SU-DHL-6 (cell line): ENCODE results near the gene FBXL13.

ENCODE experiments used
- H2AFZ ChIP-seq: fragments of 200-600 bp; sonication (generic); 2 replicates; pipeline ENCODE4 v1.6.1; 2014; ENCODE audit warnings: low read depth, mild to moderate bottlenecking, moderate library complexity, mixed read lengths, antibody characterized with exemption, low read length; ENCODE audit not compliant: severe bottlenecking
- H3F3A ChIP-seq: fragments of 200-600 bp; shearing (Covaris generic); 2 replicates; pipeline ENCODE4 v1.6.0; 2016; ENCODE audit warnings: antibody characterized with exemption, mild to moderate bottlenecking; ENCODE audit not compliant: insufficient read depth
- H3K27ac ChIP-seq: fragments of 200-600 bp; sonication (generic); 2 replicates; pipeline ENCODE4 v1.5.1; 2016; ENCODE audit warnings: low read depth, mild to moderate bottlenecking, low read length, moderate library complexity, mixed read lengths
- H3K27me3 ChIP-seq: fragments of 200-600 bp; sonication (generic), shearing (Covaris generic); 2 replicates; pipeline ENCODE4 v1.6.0; 2014; ENCODE audit warnings: mild to moderate bottlenecking, low read length
- H3K36me3 ChIP-seq: fragments of 200-600 bp; sonication (generic); 2 replicates; pipeline ENCODE4 v1.6.1; 2014; ENCODE audit warnings: mild to moderate bottlenecking, low read length, mixed read lengths
- H3K4me2 ChIP-seq: fragments of 300-600, 200-600 bp; shearing (Covaris generic), sonication (generic); 2 replicates; pipeline ENCODE4 v1.6.0; 2014; ENCODE audit warnings: low read length, low read depth, mild to moderate bottlenecking; ENCODE audit not compliant: poor library complexity, severe bottlenecking
- H3K4me3 ChIP-seq: fragments of 200-600 bp; sonication (generic); 2 replicates; pipeline ENCODE4 v1.5.1; 2014; ENCODE audit warnings: antibody characterized with exemption, low read length, mild to moderate bottlenecking, mixed read lengths; ENCODE audit not compliant: insufficient read depth, poor library complexity, severe bottlenecking
- H3K79me2 ChIP-seq: fragments of 200-600 bp; sonication (generic); 2 replicates; pipeline ENCODE4 v1.6.1; 2014; ENCODE audit warnings: mild to moderate bottlenecking, low read length, moderate library complexity; ENCODE audit not compliant: insufficient read depth
- H3K9ac ChIP-seq: fragments of 200-600 bp; sonication (generic); 2 replicates; pipeline ENCODE4 v1.7.0; 2014; ENCODE audit warnings: mild to moderate bottlenecking, low read length
- H3K9me2 ChIP-seq: fragments of 200-600 bp; sonication (generic); replicated peaks from 2 replicates; pipeline ENCODE4 v1.6.1; 2014; ENCODE audit warnings: low read length; ENCODE audit not compliant: insufficient read depth
- H3K9me3 ChIP-seq: fragments of 200-600 bp; sonication (generic); 2 replicates; pipeline ENCODE4 v1.6.1; 2014; ENCODE audit warnings: low read length, mixed read lengths; ENCODE audit not compliant: insufficient read depth
- H4K20me1 ChIP-seq: fragments of 200-600 bp; sonication (generic); 2 replicates; pipeline ENCODE4 v1.6.1; 2014; ENCODE audit warnings: low read depth, mild to moderate bottlenecking, antibody characterized with exemption, low read length, moderate library complexity, mixed read lengths
- EZH2phosphoT487 ChIP-seq: fragments of 200-600 bp; sonication (generic), shearing (Covaris generic); conservative IDR thresholded peaks from 2 replicates; pipeline ENCODE4 v1.6.1; 2018; ENCODE audit warnings: mild to moderate bottlenecking, antibody characterized with exemption, low read length, moderate library complexity, mixed read lengths
- TF ChIP-seq, protein P1 (sequence below): fragments of 200-600 bp; sonication (generic); IDR thresholded peaks from one replicate; pipeline ENCODE4 v1.5.1; 2017; ENCODE audit warnings: antibody characterized with exemption, mild to moderate bottlenecking, low read length, moderate library complexity; ENCODE audit not compliant: insufficient read depth, poor library complexity, severe bottlenecking

The FBXL13 gene

DNA sequence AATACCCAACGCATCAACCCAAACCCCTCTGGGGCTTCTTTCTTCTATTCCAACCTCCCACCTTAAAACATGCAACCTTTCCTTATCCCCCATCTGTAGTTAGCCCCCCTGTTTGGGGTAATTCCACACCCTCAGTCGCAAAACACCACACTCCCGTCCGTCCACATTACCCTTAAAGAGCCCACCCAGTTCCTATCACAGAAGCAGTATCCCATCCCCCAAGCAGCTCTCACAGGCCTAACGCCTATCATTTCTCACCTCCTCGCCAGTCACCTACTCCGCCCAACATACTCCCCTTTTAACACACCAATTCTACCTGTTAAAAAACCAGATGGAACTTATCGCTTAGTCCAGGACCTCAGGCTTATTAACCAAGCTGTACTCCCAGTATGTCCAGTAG, 98.1 kb downstream of the FBXL13 start:
- no peak for TF ChIP-seq EZH2phosphoT487
- TF ChIP-seq, protein P1, sequence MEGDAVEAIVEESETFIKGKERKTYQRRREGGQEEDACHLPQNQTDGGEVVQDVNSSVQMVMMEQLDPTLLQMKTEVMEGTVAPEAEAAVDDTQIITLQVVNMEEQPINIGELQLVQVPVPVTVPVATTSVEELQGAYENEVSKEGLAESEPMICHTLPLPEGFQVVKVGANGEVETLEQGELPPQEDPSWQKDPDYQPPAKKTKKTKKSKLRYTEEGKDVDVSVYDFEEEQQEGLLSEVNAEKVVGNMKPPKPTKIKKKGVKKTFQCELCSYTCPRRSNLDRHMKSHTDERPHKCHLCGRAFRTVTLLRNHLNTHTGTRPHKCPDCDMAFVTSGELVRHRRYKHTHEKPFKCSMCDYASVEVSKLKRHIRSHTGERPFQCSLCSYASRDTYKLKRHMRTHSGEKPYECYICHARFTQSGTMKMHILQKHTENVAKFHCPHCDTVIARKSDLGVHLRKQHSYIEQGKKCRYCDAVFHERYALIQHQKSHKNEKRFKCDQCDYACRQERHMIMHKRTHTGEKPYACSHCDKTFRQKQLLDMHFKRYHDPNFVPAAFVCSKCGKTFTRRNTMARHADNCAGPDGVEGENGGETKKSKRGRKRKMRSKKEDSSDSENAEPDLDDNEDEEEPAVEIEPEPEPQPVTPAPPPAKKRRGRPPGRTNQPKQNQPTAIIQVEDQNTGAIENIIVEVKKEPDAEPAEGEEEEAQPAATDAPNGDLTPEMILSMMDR = no peak
- no peak overlapping the region for H3K4me2 ChIP-seq
- no peaks in the 10 kb centered on the region for H3F3A ChIP-seq
- no peaks in the 10 kb centered on the region for H3K27me3 ChIP-seq
- H3K27ac ChIP-seq = no peak overlapping the region
- H3K9me2 ChIP-seq = no peaks in the 10 kb centered on the region
- H3K4me3 ChIP-seq = no peak overlapping the region
- H2AFZ ChIP-seq = no peak overlapping the region
- no peaks in the 10 kb centered on the region for H4K20me1 ChIP-seq
- no peaks in the 10 kb centered on the region for H3K79me2 ChIP-seq
- no peaks in the 10 kb centered on the region for H3K9me3 ChIP-seq
- no peak overlapping the region for H3K9ac ChIP-seq
- no peaks in the 10 kb centered on the region for H3K36me3 ChIP-seq

DNA sequence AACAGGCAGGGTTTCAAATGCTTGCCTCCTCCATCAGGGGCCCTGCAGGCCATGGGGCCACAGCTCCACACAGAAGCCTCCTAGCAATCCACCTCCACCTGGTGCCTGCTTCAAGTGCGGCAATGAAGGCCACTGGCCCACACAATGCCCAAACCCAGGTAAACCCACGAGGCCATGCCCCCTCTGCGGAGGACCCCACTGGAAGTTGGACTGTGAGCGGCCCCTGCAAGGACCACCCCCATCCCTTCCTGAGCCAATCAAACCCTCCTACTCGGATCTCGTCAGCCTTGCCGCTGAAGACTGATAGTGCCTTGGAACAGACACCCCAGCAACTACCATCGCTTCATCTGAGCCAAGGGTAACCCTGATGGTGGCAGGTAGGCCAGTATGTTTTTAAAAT, 98.7 kb downstream of the FBXL13 start:
- TF ChIP-seq, protein P1 = no peak
- no peak for TF ChIP-seq EZH2phosphoT487
- H3K4me2 ChIP-seq = no peak overlapping the region
- no peak overlapping the region for H3K4me3 ChIP-seq
- no peaks in the 10 kb centered on the region for H3K27me3 ChIP-seq
- no peak overlapping the region for H2AFZ ChIP-seq
- H3K36me3 ChIP-seq = no peaks in the 10 kb centered on the region
- H3K9me2 ChIP-seq = no peaks in the 10 kb centered on the region
- no peak overlapping the region for H3K27ac ChIP-seq
- no peaks in the 10 kb centered on the region for H3K9me3 ChIP-seq
- H3F3A ChIP-seq = no peaks in the 10 kb centered on the region
- H3K79me2 ChIP-seq = no peaks in the 10 kb centered on the region
- no peaks in the 10 kb centered on the region for H4K20me1 ChIP-seq
- no peak overlapping the region for H3K9ac ChIP-seq

DNA sequence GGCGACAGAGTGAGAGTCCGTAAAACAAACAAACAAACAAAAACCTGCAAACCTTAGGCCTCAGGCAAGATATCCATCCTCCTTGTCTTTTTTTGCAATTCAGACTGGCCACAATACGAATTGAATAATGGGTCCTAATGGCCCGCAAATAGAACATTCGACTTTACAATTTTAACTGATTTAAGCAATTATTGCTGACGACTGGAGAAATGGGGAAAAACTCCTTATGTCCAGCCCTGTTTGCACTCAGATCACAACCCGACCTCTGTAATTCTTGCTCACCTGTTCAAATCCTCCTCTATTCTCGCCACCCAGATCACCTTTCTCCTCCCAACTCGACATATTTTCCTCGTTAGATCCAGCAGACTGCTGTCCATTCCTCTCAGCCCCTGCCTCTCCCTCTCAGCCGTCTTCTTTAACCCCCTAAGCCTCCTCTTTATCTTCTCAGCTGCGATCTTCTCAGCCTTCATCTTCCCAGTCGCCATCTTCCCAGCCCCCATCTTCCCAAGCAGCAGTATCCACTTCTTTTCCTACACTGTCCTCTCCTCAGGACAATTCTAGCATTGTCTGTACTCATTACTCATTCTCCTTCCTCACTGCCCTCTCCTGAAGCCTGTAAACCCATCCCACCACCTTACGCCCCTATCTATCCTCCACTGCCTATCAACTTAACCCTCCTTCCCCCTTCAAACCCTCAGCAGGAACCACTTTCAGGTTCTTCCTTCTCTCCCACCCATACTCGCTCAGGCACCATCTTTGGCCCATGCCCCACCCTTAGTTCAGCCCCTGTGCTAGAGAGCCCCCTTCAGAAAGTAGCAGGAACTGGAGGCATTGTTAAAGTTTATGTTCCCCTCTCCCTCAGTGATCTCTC, 100.0 kb downstream of the FBXL13 start:
- Histone ChIP-seq H3K36me3 (no peaks in the 10 kb centered on the region), H3K27me3 (no peaks in the 10 kb centered on the region), H3K79me2 (no peaks in the 10 kb centered on the region), H3K9me3 (no peaks in the 10 kb centered on the region), H3F3A (no peaks in the 10 kb centered on the region), H2AFZ (no peak overlapping the region), H3K9ac (no peak overlapping the region), H3K27ac (no peak overlapping the region), H4K20me1 (no peaks in the 10 kb centered on the region), H3K9me2 (no peaks in the 10 kb centered on the region), H3K4me2 (no peak overlapping the region), H3K4me3 (no peak overlapping the region)
- no peak for TF ChIP-seq EZH2phosphoT487
- TF ChIP-seq, protein P1 = no peak
